Measurements from ENCODE around the gene RAB4B.

Gene RAB4B

GRCh38 chr19:40815223-40815622 lies 37.2 kb downstream of the RAB4B start:
- no peak for TF ChIP-seq REST (IDR thresholded peaks at IDR 0.05; ENCODE audit: insufficient read depth in 1 of 2, low read depth in 2 of 2, low read length in 2 of 2)
- no peak for TF ChIP-seq POLR2AphosphoS5 (IDR thresholded peaks at IDR 0.05; ENCODE audit: low read depth, low read length)
- no peak for TF ChIP-seq FOXP2 (optimal IDR thresholded peaks at IDR 0.05; ENCODE audit: borderline replicate concordance, extremely low read depth, extremely low read length, insufficient read depth)
- TF ChIP-seq SIN3A (IDR thresholded peaks at IDR 0.05; ENCODE audit: borderline replicate concordance, insufficient read depth, low read length): no peak
- no peak for TF ChIP-seq TAF1 (IDR thresholded peaks at IDR 0.05; ENCODE audit: borderline replicate concordance, insufficient read depth, low read length)

- TF ChIP-seq FOXP2 (optimal IDR thresholded peaks at IDR 0.05; ENCODE audit: borderline replicate concordance, extremely low read depth, extremely low read length, insufficient read depth) (no peak), REST (IDR thresholded peaks at IDR 0.05; ENCODE audit: insufficient read depth in 1 of 2, low read depth in 2 of 2, low read length in 2 of 2) (no peak)
These were observed 44.1 kb downstream of the RAB4B start for GRCh38 chr19:40822161-40822560.

GRCh38 chr19:40827386-40828247 lies 49.6 kb downstream of the RAB4B start:
- no peak for TF ChIP-seq POLR2AphosphoS5 (IDR thresholded peaks at IDR 0.05; ENCODE audit: low read depth, low read length)
- no peak for TF ChIP-seq REST (IDR thresholded peaks at IDR 0.05; ENCODE audit: insufficient read depth in 1 of 2, low read depth in 2 of 2, low read length in 2 of 2)

GRCh38 chr19:40829205-40829604 lies 51.2 kb downstream of the RAB4B start:
- TF ChIP-seq REST (IDR thresholded peaks at IDR 0.05; ENCODE audit: insufficient read depth in 1 of 2, low read depth in 2 of 2, low read length in 2 of 2) (no peak), SIN3A (IDR thresholded peaks at IDR 0.05; ENCODE audit: borderline replicate concordance, insufficient read depth, low read length) (no peak), POLR2AphosphoS5 (IDR thresholded peaks at IDR 0.05; ENCODE audit: low read depth, low read length) (no peak), FOXP2 (optimal IDR thresholded peaks at IDR 0.05; ENCODE audit: borderline replicate concordance, extremely low read depth, extremely low read length, insufficient read depth) (no peak), TAF1 (IDR thresholded peaks at IDR 0.05; ENCODE audit: borderline replicate concordance, insufficient read depth, low read length) (no peak)
